NB4 (cell line): ENCODE results near the gene GPR132.

Experiments used
- MYC ChIP-seq: IDR thresholded peaks from 2 replicates; pipeline ENCODE4 v1.6.1; 2011; ENCODE audit warnings: low read depth, low read length
- POLR2A ChIP-seq: IDR thresholded peaks from 2 replicates; pipeline ENCODE4 v1.6.1; 2011; ENCODE audit warnings: mild to moderate bottlenecking; ENCODE audit not compliant: insufficient read length; ENCODE audit errors: extremely low read depth
- TF ChIP-seq, protein P1 (sequence below): IDR thresholded peaks from one replicate; pipeline ENCODE4 v1.5.1; 2012; ENCODE audit warnings: low read depth, low read length

DNA sequence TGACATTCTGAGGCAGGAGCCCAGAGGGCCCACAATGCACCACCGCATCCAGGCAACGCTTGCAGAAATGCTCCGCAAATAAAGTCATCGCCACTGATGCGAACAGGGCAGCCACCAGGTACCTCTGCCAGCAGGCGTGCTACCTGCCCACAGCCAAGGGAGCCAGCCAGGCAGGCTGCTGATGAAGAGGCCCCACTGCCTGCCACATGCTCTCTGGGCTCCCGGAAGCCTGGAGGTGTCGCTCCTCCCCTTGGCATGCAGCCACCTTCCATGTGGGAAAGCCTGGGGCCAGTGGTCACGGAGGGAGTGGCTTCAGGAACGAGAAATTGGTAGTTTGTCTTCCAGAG is 14.7 kb downstream of the GPR132 start:
- TF ChIP-seq, protein P1, sequence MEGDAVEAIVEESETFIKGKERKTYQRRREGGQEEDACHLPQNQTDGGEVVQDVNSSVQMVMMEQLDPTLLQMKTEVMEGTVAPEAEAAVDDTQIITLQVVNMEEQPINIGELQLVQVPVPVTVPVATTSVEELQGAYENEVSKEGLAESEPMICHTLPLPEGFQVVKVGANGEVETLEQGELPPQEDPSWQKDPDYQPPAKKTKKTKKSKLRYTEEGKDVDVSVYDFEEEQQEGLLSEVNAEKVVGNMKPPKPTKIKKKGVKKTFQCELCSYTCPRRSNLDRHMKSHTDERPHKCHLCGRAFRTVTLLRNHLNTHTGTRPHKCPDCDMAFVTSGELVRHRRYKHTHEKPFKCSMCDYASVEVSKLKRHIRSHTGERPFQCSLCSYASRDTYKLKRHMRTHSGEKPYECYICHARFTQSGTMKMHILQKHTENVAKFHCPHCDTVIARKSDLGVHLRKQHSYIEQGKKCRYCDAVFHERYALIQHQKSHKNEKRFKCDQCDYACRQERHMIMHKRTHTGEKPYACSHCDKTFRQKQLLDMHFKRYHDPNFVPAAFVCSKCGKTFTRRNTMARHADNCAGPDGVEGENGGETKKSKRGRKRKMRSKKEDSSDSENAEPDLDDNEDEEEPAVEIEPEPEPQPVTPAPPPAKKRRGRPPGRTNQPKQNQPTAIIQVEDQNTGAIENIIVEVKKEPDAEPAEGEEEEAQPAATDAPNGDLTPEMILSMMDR: no peak
- TF ChIP-seq POLR2A (no peak), MYC (no peak)
